ENCODE results near the gene MICAL3.

GRCh38 chr22:17931400-17931825 is 92.9 kb downstream of the MICAL3 start:
- TF ChIP-seq PKNOX1 (IDR thresholded peaks at IDR 0.05) (no peak), ARNT (IDR thresholded peaks at IDR 0.05) (no peak), ZNF384 (IDR thresholded peaks at IDR 0.05) (no peak), LEF1 (IDR thresholded peaks at IDR 0.05; ENCODE audit: borderline replicate concordance) (no peak)
